GM12892 (cell line): ENCODE measurements around the gene AP4E1.
A peak's percentile ranks its signal among the peaks of the same experiment; 100 is the strongest.

Experiments used
- DNase-seq: peaks from one replicate; pipeline ENCODE4 v3.0.0; 2011; ENCODE audit not compliant: insufficient read length
- FAIRE-seq: peaks from 2 replicates; lab custom pipeline; 2011; peaks lifted over from hg19 to GRCh38; lab: Jason Lieb, UNC
- POLR2A ChIP-seq: IDR thresholded peaks from 2 replicates; pipeline ENCODE4 v1.6.1; 2011; ENCODE audit warnings: low read depth, low read length, control low read depth
- POLR2AphosphoS5 ChIP-seq: IDR thresholded peaks from 2 replicates; pipeline ENCODE4 v1.6.1; 2011; ENCODE audit warnings: low read depth, low read length, control low read depth
- TAF1 ChIP-seq: IDR thresholded peaks from 2 replicates; pipeline ENCODE4 v1.6.1; 2011; ENCODE audit warnings: low read depth, mild to moderate bottlenecking, control low read depth, low read length, borderline replicate concordance

Gene AP4E1

GRCh38 chr15:50879016-50879617 is 29.4 kb upstream of the AP4E1 start:
- FAIRE-seq = peak; percentile 81
- TF ChIP-seq POLR2A (no peak), POLR2AphosphoS5 (no peak), TAF1 (no peak)
- no peak for DNase-seq

- no peak for TF ChIP-seq TAF1
- TF ChIP-seq POLR2A = no peak
- TF ChIP-seq POLR2AphosphoS5 = no peak
- DNase-seq (no peak), FAIRE-seq (no peak)
These were observed 28.3 kb upstream of the AP4E1 start for GRCh38 chr15:50880206-50880605.

- FAIRE-seq (peak; percentile 63), DNase-seq (no peak)
- TF ChIP-seq TAF1 = no peak
- no peak for TF ChIP-seq POLR2AphosphoS5
- no peak for TF ChIP-seq POLR2A
These were observed 27.8 kb upstream of the AP4E1 start for GRCh38 chr15:50880651-50881114.

- FAIRE-seq (no peak), DNase-seq (no peak)
- no peak for TF ChIP-seq TAF1
- TF ChIP-seq POLR2A = peak; percentile 53; the same call in 1 of the 2 replicates
These were observed 27.1 kb upstream of the AP4E1 start for GRCh38 chr15:50881121-50882048.

- DNase-seq (no peak), FAIRE-seq (peak; percentile 64)
- TF ChIP-seq TAF1 = no peak
- TF ChIP-seq POLR2AphosphoS5 = no peak
These were observed 24.6 kb upstream of the AP4E1 start for GRCh38 chr15:50883903-50884302.

- DNase-seq (no peak), FAIRE-seq (no peak)
- TF ChIP-seq TAF1 (no peak), POLR2A (no peak), POLR2AphosphoS5 (no peak)
These were observed 23.9 kb upstream of the AP4E1 start for GRCh38 chr15:50884540-50884939.

GRCh38 chr15:50886139-50886467 is 22.4 kb upstream of the AP4E1 start:
- TF ChIP-seq POLR2A (no peak), TAF1 (no peak), POLR2AphosphoS5 (no peak)
- FAIRE-seq = no peak
- DNase-seq = no peak

- FAIRE-seq = no peak
- TF ChIP-seq POLR2A (no peak), TAF1 (no peak), POLR2AphosphoS5 (no peak)
- DNase-seq = no peak
These were observed 21.7 kb upstream of the AP4E1 start for GRCh38 chr15:50886611-50887345.

- DNase-seq (no peak), FAIRE-seq (no peak)
- TF ChIP-seq TAF1 = no peak
- no peak for TF ChIP-seq POLR2A
- no peak for TF ChIP-seq POLR2AphosphoS5
These were observed 20.4 kb upstream of the AP4E1 start for GRCh38 chr15:50888054-50888453.

GRCh38 chr15:50889589-50889988 is 18.9 kb upstream of the AP4E1 start:
- TF ChIP-seq POLR2A (no peak), TAF1 (no peak), POLR2AphosphoS5 (no peak)
- DNase-seq = no peak
- FAIRE-seq = no peak

- DNase-seq = no peak
- no peak for FAIRE-seq
- TF ChIP-seq POLR2A (no peak), POLR2AphosphoS5 (no peak), TAF1 (no peak)
These were observed 17.7 kb upstream of the AP4E1 start for GRCh38 chr15:50890751-50891150.
